CD4-positive, alpha-beta T cell treated with Interferon alpha-2 for 1 hour (primary cell): ENCODE measurements around the gene USP4.
A peak's percentile ranks its signal among the peaks of the same experiment; 100 is the strongest.
"Not testable (repeated sequence)": the region's sequence is repeated elsewhere in the genome, so short reads cannot be mapped to it uniquely, and the experiment has no call there.

ENCODE experiments used
- DNase-seq, 2 donors: peaks; one replicate each; pipeline ENCODE4 v3.0.0-alpha.2; 2020 to 2022

The USP4 gene

GRCh38 chr3:49240091-49240490, 99.8 kb downstream of the USP4 start:
- DNase-seq = not testable (repeated sequence)

GRCh38 chr3:49238274-49239127, 101.4 kb downstream of the USP4 start:
- peak; percentile 17 to 48 for DNase-seq

GRCh38 chr3:49237344-49237743, 102.5 kb downstream of the USP4 start:
- DNase-seq = no peak

GRCh38 chr3:49236226-49236625, 103.6 kb downstream of the USP4 start:
- no peak for DNase-seq

GRCh38 chr3:49228817-49229216, 111.0 kb downstream of the USP4 start:
- not testable (repeated sequence) for DNase-seq
